Measurements from ENCODE around the gene CNTN5. TPM values are rescaled to one million over a fixed set of nuclear protein-coding genes. Genes with fewer than 3 reads are reported as not detected.

CNTN5 gene
- total RNA-seq, 4 donors from 2014 or later = 0.16 TPM; not detected in 3

GRCh38 chr11:99260696-99261095 is 239.9 kb downstream of the CNTN5 start:
- no peak for ATAC-seq
- DNase-seq = no peak
- TF ChIP-seq CTCF (IDR thresholded peaks at IDR 0.05 in 4 of 5, conservative IDR thresholded peaks at IDR 0.05 in 1 of 5) (no peak), POLR2A (IDR thresholded peaks at IDR 0.05) (no peak)
- H3K27me3 ChIP-seq = no peaks in the 10 kb centered on the region
- no peak overlapping the region for H3K4me3 ChIP-seq
- no peak overlapping the region for H3K27ac ChIP-seq
- H3K36me3 ChIP-seq = no peaks in the 10 kb centered on the region
- H3K4me1 ChIP-seq = no peaks in the 10 kb centered on the region
- in situ Hi-C loops (cut with MboI; ENCODE audit: low sequenced_read_pairs in 4 of 4) (no loop called here), intact Hi-C loops (cut with DNase I; ENCODE audit: low total_unique reads) (no loop called here)
- no peaks in the 10 kb centered on the region for H3K9me3 ChIP-seq

- in situ Hi-C loops (cut with MboI; ENCODE audit: low sequenced_read_pairs in 4 of 4) (no loop called here), intact Hi-C loops (cut with DNase I; ENCODE audit: low total_unique reads) (no loop called here)
- DNase-seq (no peak), ATAC-seq (no peak)
- Histone ChIP-seq H3K27me3 (no peaks in the 10 kb centered on the region), H3K27ac (no peak overlapping the region), H3K36me3 (no peaks in the 10 kb centered on the region), H3K4me3 (no peak overlapping the region), H3K4me1 (no peaks in the 10 kb centered on the region), H3K9me3 (no peaks in the 10 kb centered on the region)
- TF ChIP-seq CTCF (IDR thresholded peaks at IDR 0.05 in 4 of 5, conservative IDR thresholded peaks at IDR 0.05 in 1 of 5) (no peak), POLR2A (IDR thresholded peaks at IDR 0.05) (no peak)
Observed at GRCh38 chr11:99268886-99269285, 248.1 kb downstream of the CNTN5 start.

GRCh38 chr11:99271527-99271926 is 250.8 kb downstream of the CNTN5 start:
- DNase-seq (no peak), ATAC-seq (no peak)
- Histone ChIP-seq H3K27me3 (no peaks in the 10 kb centered on the region), H3K36me3 (no peaks in the 10 kb centered on the region), H3K27ac (no peak overlapping the region), H3K4me3 (no peak overlapping the region), H3K9me3 (no peaks in the 10 kb centered on the region), H3K4me1 (no peaks in the 10 kb centered on the region)
- TF ChIP-seq POLR2A (IDR thresholded peaks at IDR 0.05) = no peak
- TF ChIP-seq CTCF (IDR thresholded peaks at IDR 0.05 in 4 of 5, conservative IDR thresholded peaks at IDR 0.05 in 1 of 5) = no peak
- intact Hi-C loops (cut with DNase I; ENCODE audit: low total_unique reads) = no loop called here
- in situ Hi-C loops (cut with MboI; ENCODE audit: low sequenced_read_pairs in 4 of 4) = no loop called here

- H3K4me1 ChIP-seq = no peaks in the 10 kb centered on the region
- TF ChIP-seq POLR2A (IDR thresholded peaks at IDR 0.05) (no peak), CTCF (IDR thresholded peaks at IDR 0.05 in 4 of 5, conservative IDR thresholded peaks at IDR 0.05 in 1 of 5) (no peak)
- no peaks in the 10 kb centered on the region for H3K9me3 ChIP-seq
- no peak for ATAC-seq
- DNase-seq = no peak
- no peak overlapping the region for H3K4me3 ChIP-seq
- intact Hi-C loops (cut with DNase I; ENCODE audit: low total_unique reads) = no loop called here
- no peaks in the 10 kb centered on the region for H3K27me3 ChIP-seq
- no peak overlapping the region for H3K27ac ChIP-seq
- in situ Hi-C loops (cut with MboI; ENCODE audit: low sequenced_read_pairs in 4 of 4) = no loop called here
- no peaks in the 10 kb centered on the region for H3K36me3 ChIP-seq
Observed at GRCh38 chr11:99275521-99275920, 254.8 kb downstream of the CNTN5 start.

- Histone ChIP-seq H3K4me1 (no peaks in the 10 kb centered on the region), H3K27me3 (no peaks in the 10 kb centered on the region), H3K27ac (no peak overlapping the region), H3K4me3 (no peak overlapping the region), H3K36me3 (no peaks in the 10 kb centered on the region), H3K9me3 (no peaks in the 10 kb centered on the region)
- intact Hi-C loops (cut with DNase I; ENCODE audit: low total_unique reads) = no loop called here
- TF ChIP-seq CTCF (IDR thresholded peaks at IDR 0.05 in 4 of 5, conservative IDR thresholded peaks at IDR 0.05 in 1 of 5) (no peak), POLR2A (IDR thresholded peaks at IDR 0.05) (no peak)
- no peak for ATAC-seq
- in situ Hi-C loops (cut with MboI; ENCODE audit: low sequenced_read_pairs in 4 of 4) = no loop called here
- no peak for DNase-seq
Observed at GRCh38 chr11:99277281-99277680, 256.5 kb downstream of the CNTN5 start.

Measured in gastrocnemius medialis (tissue), 4 donors.